Measurements from ENCODE around the gene ANKAR. TPM values are rescaled to one million over a fixed set of nuclear protein-coding genes. Genes with fewer than 3 reads are reported as not detected.
A peak's percentile ranks its signal among the peaks of the same experiment; 100 is the strongest.

The ANKAR gene
- total RNA-seq, 2 experiments from 2014 or later = 7.9 to 8.0 TPM

- peaks cover 60% of the 10 kb centered on the region for H3K4me1 Mint-ChIP-seq (ENCODE audit: low read depth)
Measured at GRCh38 chr2:189659734-189660133, 14.7 kb upstream of the ANKAR start.

GRCh38 chr2:189660803-189661147, 13.7 kb upstream of the ANKAR start:
- no peak overlapping the region for H3K4me3 Mint-ChIP-seq
- no peak overlapping the region for H3K27ac Mint-ChIP-seq
- POLR2A ChIA-PET = interaction anchor here (0.6 to 6.4 kb wide), 12 partner anchors 14 to 220 kb away, joined by 3 to 63 read pairs (median 6); partner anchors contain the start of genes ANKAR, ORMDL1, OSGEPL1 and PMS1
- ATAC-seq (ENCODE audit: poor library complexity) (no peak), DNase-seq (no peak)
- H3K27me3 ChIP-seq (ENCODE audit: control insufficient read depth in 1 of 2, insufficient read depth in 2 of 2, low read length in 2 of 2) = no peaks in the 10 kb centered on the region
- H3K4me1 Mint-ChIP-seq (ENCODE audit: low read depth) = peaks cover 60% of the 10 kb centered on the region
- CTCF ChIA-PET = interaction anchor here (0.6 to 2.7 kb wide), 15 partner anchors 8 to 109 kb away, joined by 3 to 41 read pairs (median 6); partner anchors contain the start of genes ANKAR and OSGEPL1
- H3K36me3 ChIP-seq (ENCODE audit: insufficient read depth, low read length) = peaks cover 5% of the 10 kb centered on the region
- no peaks in the 10 kb centered on the region for H3K9me3 Mint-ChIP-seq
- no peak for TF ChIP-seq CTCF (IDR thresholded peaks at IDR 0.05)
- H3K9me3 ChIP-seq (ENCODE audit: control insufficient read depth in 1 of 2, insufficient read depth in 1 of 2, low read length in 2 of 2) = no peaks in the 10 kb centered on the region
- H3K27ac ChIP-seq (ENCODE audit: low read depth in 1 of 2, low read length in 2 of 2) = no peak overlapping the region
- intact Hi-C loops (cut with DNase I, micrococcal nuclease) = loop anchor here (1.0 to 10.0 kb wide), 10 partner anchors 38 to 874 kb away; partner anchors contain the start of genes ORMDL1 (in 2 of the 2), PMS1 (in 2 of the 2), NEMP2 (in 1 of the 2) and OSGEPL1 (in 1 of the 2)
- no peak overlapping the region for H3K4me3 ChIP-seq (ENCODE audit: low read length)
- no peaks in the 10 kb centered on the region for H3K27me3 Mint-ChIP-seq
- peaks cover 44% of the 10 kb centered on the region for H3K4me1 ChIP-seq (ENCODE audit: insufficient read depth, low read length)
- H3K36me3 Mint-ChIP-seq (ENCODE audit: low read depth) = peaks cover 18% of the 10 kb centered on the region

More at GRCh38 chr2:189659734-189660133, 14.7 kb upstream of the ANKAR start:
- Histone ChIP-seq H3K4me1 (ENCODE audit: insufficient read depth, low read length) (peaks cover 44% of the 10 kb centered on the region), H3K27ac (ENCODE audit: low read depth in 1 of 2, low read length in 2 of 2) (peak overlapping the region in 1 of 2 donors; percentile 66), H3K4me3 (ENCODE audit: low read length) (no peak overlapping the region), H3K27me3 (ENCODE audit: control insufficient read depth in 1 of 2, insufficient read depth in 2 of 2, low read length in 2 of 2) (no peaks in the 10 kb centered on the region), H3K36me3 (ENCODE audit: insufficient read depth, low read length) (peaks cover 3% of the 10 kb centered on the region), H3K9me3 (ENCODE audit: control insufficient read depth in 1 of 2, insufficient read depth in 1 of 2, low read length in 2 of 2) (no peaks in the 10 kb centered on the region)
- H3K27me3 Mint-ChIP-seq = no peaks in the 10 kb centered on the region
- ATAC-seq (ENCODE audit: poor library complexity) = no peak
- no peak for TF ChIP-seq CTCF (IDR thresholded peaks at IDR 0.05)
- ChIA-PET POLR2A (interaction anchor here (1.5 to 6.4 kb wide), 4 partner anchors 15 to 219 kb away, joined by 4 to 43 read pairs (median 4); partner anchors contain the start of genes ANKAR, OSGEPL1 and WDR75), CTCF (interaction anchor here (1.2 to 2.5 kb wide), 3 partner anchors 15 to 103 kb away, joined by 3 to 11 read pairs (median 11); partner anchors contain the start of genes ANKAR and OSGEPL1)
- peaks cover 11% of the 10 kb centered on the region for H3K36me3 Mint-ChIP-seq (ENCODE audit: low read depth)
- H3K9me3 Mint-ChIP-seq = no peaks in the 10 kb centered on the region
- peak overlapping the region; percentile 97 for H3K27ac Mint-ChIP-seq
- H3K4me3 Mint-ChIP-seq = no peak overlapping the region
- intact Hi-C loops (cut with DNase I, micrococcal nuclease) = loop anchor here (1.0 to 10.0 kb wide), 9 partner anchors 40 to 875 kb away; partner anchors contain the start of genes HIBCH (in 1 of the 2), NEMP2 (in 1 of the 2), ORMDL1 (in 1 of the 2) and PMS1 (in 1 of the 2)
- DNase-seq = no peak

- Mint-ChIP-seq H3K4me1 (ENCODE audit: low read depth) (peaks cover 60% of the 10 kb centered on the region), H3K27ac (no peak within 1 kb of the TSS), H3K27me3 (no peaks in the 10 kb centered on the region), H3K9me3 (no peaks in the 10 kb centered on the region), H3K4me3 (no peak within 1 kb of the TSS), H3K36me3 (ENCODE audit: low read depth) (peaks cover 23% of the 10 kb centered on the region)
- H3K4me3 ChIP-seq (ENCODE audit: low read length) = peak within 1 kb of the TSS; percentile 97
- peak within 1 kb of the TSS; percentile 87 to 93 for H3K27ac ChIP-seq (ENCODE audit: low read depth in 1 of 2, low read length in 2 of 2)
- H3K4me1 ChIP-seq (ENCODE audit: insufficient read depth, low read length) = peaks cover 41% of the 10 kb centered on the region
- no peaks in the 10 kb centered on the region for H3K27me3 ChIP-seq (ENCODE audit: control insufficient read depth in 1 of 2, insufficient read depth in 2 of 2, low read length in 2 of 2)
- ATAC-seq (ENCODE audit: poor library complexity) = peak; percentile 89
- intact Hi-C loops (cut with DNase I, micrococcal nuclease) = loop anchor here (1.0 to 10.0 kb wide), 9 partner anchors 37 to 873 kb away; partner anchors contain the start of genes ORMDL1 (in 2 of the 2), PMS1 (in 2 of the 2), NEMP2 (in 1 of the 2) and OSGEPL1 (in 1 of the 2)
- peak; percentile 92 for TF ChIP-seq CTCF (IDR thresholded peaks at IDR 0.05)
- no peaks in the 10 kb centered on the region for H3K9me3 ChIP-seq (ENCODE audit: control insufficient read depth in 1 of 2, insufficient read depth in 1 of 2, low read length in 2 of 2)
- peak; percentile 95 to 100 (median 99) for DNase-seq
- CTCF ChIA-PET = interaction anchor here (0.6 to 2.7 kb wide), 16 partner anchors 8 to 111 kb away, joined by 3 to 41 read pairs (median 6); partner anchors contain the start of genes ANKAR and OSGEPL1
- POLR2A ChIA-PET = interaction anchor here (0.6 to 6.4 kb wide), 14 partner anchors 14 to 221 kb away, joined by 3 to 63 read pairs (median 4); partner anchors contain the start of genes ANKAR, ORMDL1, OSGEPL1 and PMS1
- H3K36me3 ChIP-seq (ENCODE audit: insufficient read depth, low read length) = peaks cover 10% of the 10 kb centered on the region
Measured at GRCh38 chr2:189661148-189661956, 13.1 kb upstream of the ANKAR start, which contains the start of gene ASNSD1. TSS of gene ASNSD1 (plus strand) at chr2:189661459. CDS start at chr2:189666133, 4,674 bp downstream.
